ENCODE data around the gene MAML2.

MAML2 gene

GRCh38 chr11:96008161-96008720 is 334.8 kb downstream of the MAML2 start:
- DNase-seq (ENCODE audit: low spot score) = no peak

- DNase-seq (ENCODE audit: low spot score) = no peak
These were observed 337.0 kb downstream of the MAML2 start for GRCh38 chr11:96006037-96006436.

- no peak for DNase-seq (ENCODE audit: low spot score)
These were observed 338.1 kb downstream of the MAML2 start for GRCh38 chr11:96004862-96005261.

GRCh38 chr11:96002754-96003290 is 340.2 kb downstream of the MAML2 start:
- DNase-seq (ENCODE audit: low spot score) = no peak

- DNase-seq (ENCODE audit: low spot score) = no peak
These were observed 340.7 kb downstream of the MAML2 start for GRCh38 chr11:96002339-96002738.

GRCh38 chr11:96001037-96001436 is 342.0 kb downstream of the MAML2 start:
- peak; percentile 92 for DNase-seq (ENCODE audit: low spot score)

GRCh38 chr11:95999711-96000406 is 343.1 kb downstream of the MAML2 start:
- no peak for DNase-seq (ENCODE audit: low spot score)

- DNase-seq (ENCODE audit: low spot score) = no peak
These were observed 346.3 kb downstream of the MAML2 start for GRCh38 chr11:95996621-95997235.

GRCh38 chr11:95994329-95994728 is 348.7 kb downstream of the MAML2 start:
- no peak for DNase-seq (ENCODE audit: low spot score)

GRCh38 chr11:95993438-95994298 is 349.3 kb downstream of the MAML2 start:
- no peak for DNase-seq (ENCODE audit: low spot score)

GRCh38 chr11:95991545-95991944 is 351.4 kb downstream of the MAML2 start:
- DNase-seq (ENCODE audit: low spot score) = peak; percentile 7

- no peak for DNase-seq (ENCODE audit: low spot score)
These were observed 351.9 kb downstream of the MAML2 start for GRCh38 chr11:95991101-95991500.

- no peak for DNase-seq (ENCODE audit: low spot score)
These were observed 353.2 kb downstream of the MAML2 start for GRCh38 chr11:95989780-95990179.

- no peak for DNase-seq (ENCODE audit: low spot score)
These were observed 353.9 kb downstream of the MAML2 start for GRCh38 chr11:95989076-95989605.

GRCh38 chr11:95985174-95985808 is 357.7 kb downstream of the MAML2 start:
- DNase-seq (ENCODE audit: low spot score) = no peak

GRCh38 chr11:95984072-95984471 is 358.9 kb downstream of the MAML2 start:
- DNase-seq (ENCODE audit: low spot score) = no peak

- no peak for DNase-seq (ENCODE audit: low spot score)
These were observed 365.3 kb downstream of the MAML2 start for GRCh38 chr11:95977534-95978174.

GRCh38 chr11:95976550-95976949 is 366.4 kb downstream of the MAML2 start:
- no peak for DNase-seq (ENCODE audit: low spot score)

- DNase-seq (ENCODE audit: low spot score) = no peak
These were observed 367.7 kb downstream of the MAML2 start for GRCh38 chr11:95975343-95975742.

GRCh38 chr11:95972060-95972459 is 370.9 kb downstream of the MAML2 start:
- DNase-seq (ENCODE audit: low spot score) = no peak

- no peak for DNase-seq (ENCODE audit: low spot score)
These were observed 374.4 kb downstream of the MAML2 start for GRCh38 chr11:95968585-95968984.
